Keratinocyte (primary cell): ENCODE measurements around the gene NOL9.

Experiments used
- CTCF ChIP-seq, 3 experiments: IDR thresholded peaks in 1 of 3; conservative IDR thresholded peaks in 1 of 3; optimal IDR thresholded peaks in 1 of 3; 2 replicates in 2 of 3; 3 replicates in 1 of 3; pipeline versions ENCODE3 to v1.5.1; 2011; ENCODE audit warnings: low read length in 3 of 3, mild to moderate bottlenecking in 3 of 3, moderate library complexity in 2 of 3, control low read depth in 1 of 3, inconsistent platforms in 1 of 3; ENCODE audit not compliant: insufficient read depth in 2 of 3; ENCODE audit errors: extremely low read depth in 1 of 3
- EZH2 ChIP-seq: IDR thresholded peaks from one replicate; pipeline ENCODE4 v1.6.1; 2012; ENCODE audit warnings: inconsistent platforms, mild to moderate bottlenecking, low read length, moderate library complexity

GRCh38 chr1:6578624-6579373, 24.5 kb upstream of the NOL9 start:
- TF ChIP-seq CTCF (optimal IDR thresholded peaks at IDR 0.05 in 1 of 3, IDR thresholded peaks at IDR 0.05 in 1 of 3, conservative IDR thresholded peaks at IDR 0.05 in 1 of 3; ENCODE audit: extremely low read depth in 1 of 3, insufficient read depth in 2 of 3, low read length in 3 of 3), result no peak
- TF ChIP-seq EZH2, result no peak
